GM19395 (cell line): Measurements from ENCODE around the gene FSTL4.

Experiments
- ATAC-seq: cut with Tn5 transposase; IDR thresholded peaks from one replicate; pipeline ENCODE4 v1.9.1; 2021; ENCODE audit warnings: mild to moderate bottlenecking, moderate library complexity; ENCODE audit not compliant: unreplicated experiment

FSTL4 gene

DNA sequence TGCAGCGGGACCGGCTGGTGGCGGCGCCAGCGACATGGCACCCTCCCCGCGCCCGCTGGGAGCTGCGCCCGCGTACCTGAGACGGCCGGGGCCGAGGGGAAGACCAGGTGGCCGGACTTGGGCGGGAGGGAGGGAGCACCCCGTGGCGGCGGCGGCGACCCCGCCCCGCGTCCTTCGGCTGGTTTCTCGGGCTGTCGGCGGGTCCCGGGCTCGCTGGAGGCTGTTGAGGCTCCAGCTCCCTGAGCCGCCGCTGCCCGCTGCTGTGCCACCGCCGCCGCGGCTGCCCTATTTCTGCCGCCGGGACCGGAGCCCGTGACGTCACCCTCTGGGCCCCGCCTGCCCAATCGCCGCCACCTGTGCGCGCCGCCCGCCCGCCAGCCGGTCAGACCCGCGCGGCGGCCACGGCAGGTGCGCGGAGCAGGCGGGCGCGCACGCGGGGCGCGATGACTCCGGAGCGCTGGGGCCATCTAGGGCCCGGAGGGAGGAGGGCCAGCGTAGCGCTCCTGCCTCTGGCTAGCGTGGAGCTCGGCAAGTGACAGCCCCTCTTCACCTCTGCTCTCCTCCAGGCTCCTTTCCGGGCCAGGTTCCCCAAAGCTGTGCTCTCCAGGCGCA, at the start of gene FSTL4:
FSTL4 (minus strand) TSS at position 293 of the 612 bp plus-strand sequence.
- no peak for ATAC-seq

- ATAC-seq, result no peak
These were observed 49.0 kb upstream of the FSTL4 start for GRCh38 chr5:133661389-133661788.

DNA sequence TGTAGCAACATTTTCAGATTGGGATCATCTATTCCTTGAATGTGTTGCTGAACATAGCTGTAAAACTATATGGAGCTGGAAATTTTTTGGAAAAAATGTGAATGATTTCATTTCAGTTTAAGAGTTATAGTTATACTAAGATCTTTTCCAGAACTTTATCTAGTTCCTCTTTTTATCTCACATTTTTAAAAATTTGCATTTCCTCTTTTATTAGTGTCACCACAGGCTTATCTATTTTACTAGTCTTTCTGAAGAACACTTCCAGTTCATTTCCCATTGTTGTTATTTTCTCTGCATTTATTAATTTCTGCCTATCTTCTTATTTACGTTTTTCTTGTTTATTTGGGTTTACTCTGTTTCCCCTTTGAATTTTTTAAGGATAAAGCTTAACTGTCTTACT, 46.0 kb upstream of the FSTL4 start:
- no peak for ATAC-seq

- no peak for ATAC-seq
These were observed 44.7 kb upstream of the FSTL4 start for GRCh38 chr5:133657036-133657435.

DNA sequence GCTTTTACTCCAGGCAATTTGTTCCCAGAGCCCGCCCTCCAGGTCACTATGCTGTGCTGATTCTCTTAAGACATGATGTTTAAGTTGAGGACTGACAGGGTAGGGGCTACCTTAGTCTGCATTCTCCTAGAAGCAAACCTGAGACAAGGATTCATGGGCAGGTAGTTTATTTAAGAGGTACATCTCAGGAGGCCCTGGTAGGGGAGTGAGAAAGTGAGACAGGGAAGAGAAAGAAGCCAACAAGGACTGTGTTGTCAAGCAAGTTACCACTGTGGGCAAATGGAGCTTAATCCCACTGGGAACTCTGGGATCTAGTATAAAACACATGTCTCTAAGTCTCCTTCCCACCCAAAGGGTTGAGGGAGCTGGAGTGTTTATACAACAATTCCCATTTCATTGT, 43.6 kb upstream of the FSTL4 start:
- no peak for ATAC-seq

DNA sequence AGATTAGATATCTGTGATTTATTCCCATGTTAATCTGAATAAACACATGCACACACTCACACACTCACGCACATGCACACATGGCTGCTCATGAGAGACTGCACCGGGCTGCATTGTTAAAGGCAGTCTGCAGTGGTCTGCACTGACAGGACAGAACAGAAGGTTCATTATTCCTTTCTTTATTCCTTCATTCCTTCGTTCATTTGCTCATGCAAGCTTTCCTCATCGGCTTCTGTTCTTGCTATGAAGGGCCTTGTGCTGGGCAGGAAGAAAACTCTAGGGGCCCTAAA, 41.4 kb upstream of the FSTL4 start:
- ATAC-seq, result no peak

DNA sequence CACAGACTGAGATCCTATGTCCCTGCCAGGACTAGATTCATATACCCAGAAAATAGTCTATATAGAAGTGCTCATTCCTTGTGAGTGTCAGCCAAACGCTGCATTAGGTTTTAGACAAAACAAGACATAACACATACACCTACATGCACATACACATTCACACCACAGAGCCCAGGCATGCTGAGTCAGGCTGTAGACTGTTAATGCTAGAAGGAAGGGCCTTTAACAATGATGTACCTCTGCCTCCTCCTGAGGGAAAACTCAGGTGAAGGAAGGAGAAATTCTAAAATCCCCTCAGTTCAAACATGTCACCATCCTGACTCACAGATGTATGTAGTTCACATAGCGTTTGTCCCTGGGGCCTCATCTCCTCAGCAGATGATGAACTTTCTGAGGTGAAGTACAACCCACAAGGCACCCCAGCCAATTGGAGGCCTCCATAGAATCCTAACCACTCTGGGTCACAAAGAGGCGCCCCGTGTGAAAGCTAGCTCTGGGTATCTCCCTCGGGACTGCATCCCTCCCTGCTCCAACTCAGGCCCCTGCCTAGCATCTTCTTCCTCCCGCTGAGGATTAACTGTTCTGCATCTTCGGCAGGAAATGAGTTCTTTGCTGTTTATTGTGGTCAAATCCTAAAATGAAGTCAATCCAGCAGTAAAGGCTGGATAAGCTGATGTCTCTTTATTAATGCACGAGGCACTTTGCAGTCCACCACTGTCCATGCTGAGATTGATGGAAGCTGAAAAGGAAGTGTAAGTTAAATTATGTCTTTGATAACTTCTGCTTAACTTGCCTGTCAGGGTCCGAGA, 40.8 kb upstream of the FSTL4 start:
- ATAC-seq, result no peak

GRCh38 chr5:133644000-133644865, 31.9 kb upstream of the FSTL4 start:
- ATAC-seq, result no peak

- ATAC-seq, result no peak
These were observed 31.0 kb upstream of the FSTL4 start for GRCh38 chr5:133643365-133643764.

- ATAC-seq, result no peak
These were observed 29.9 kb upstream of the FSTL4 start for GRCh38 chr5:133642153-133642722.

GRCh38 chr5:133641683-133642082, 29.3 kb upstream of the FSTL4 start:
- no peak for ATAC-seq

GRCh38 chr5:133639850-133640528, 27.6 kb upstream of the FSTL4 start:
- no peak for ATAC-seq

- no peak for ATAC-seq
These were observed 26.1 kb upstream of the FSTL4 start for GRCh38 chr5:133638436-133638835.

DNA sequence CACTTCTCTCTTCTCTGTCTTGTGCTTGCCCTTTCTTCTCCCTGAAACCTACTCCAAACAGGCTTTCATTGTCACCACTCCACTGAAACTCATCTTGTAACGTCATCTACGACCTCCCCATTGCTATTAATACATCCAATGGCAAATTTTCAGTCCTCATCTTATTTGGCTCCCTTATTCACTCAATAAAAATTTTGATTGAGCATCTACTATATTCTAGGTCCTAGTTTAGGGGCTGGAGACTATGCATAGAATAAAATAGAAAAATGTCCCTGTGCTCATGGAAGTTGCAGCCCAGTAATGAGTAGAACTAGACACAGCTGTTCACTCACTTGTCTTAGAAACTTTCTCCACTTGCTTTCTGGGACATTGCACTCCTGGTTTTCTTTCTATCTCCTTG, 24.9 kb upstream of the FSTL4 start:
- no peak for ATAC-seq

GRCh38 chr5:133635051-133635450, 22.7 kb upstream of the FSTL4 start:
- ATAC-seq, result no peak

DNA sequence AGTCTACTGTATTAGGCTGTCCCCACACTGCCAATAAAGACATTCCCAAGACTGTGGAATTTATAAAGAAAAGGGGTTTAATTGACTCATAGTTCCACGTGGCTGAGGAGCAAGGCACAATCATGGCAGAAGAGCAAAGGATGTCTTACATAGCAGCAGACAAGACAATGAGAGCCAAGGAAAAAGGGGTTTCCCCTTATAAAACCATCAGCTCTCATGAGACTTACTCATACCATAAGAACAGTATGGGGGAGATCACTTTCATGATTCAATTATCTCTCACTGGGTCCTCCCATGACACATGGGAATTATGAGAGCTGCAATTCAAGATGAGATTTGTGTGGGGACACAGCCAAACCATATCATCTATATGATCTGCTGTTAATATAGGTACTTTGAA, 14.8 kb upstream of the FSTL4 start:
- no peak for ATAC-seq

- no peak for ATAC-seq
These were observed 12.0 kb upstream of the FSTL4 start for GRCh38 chr5:133624316-133624715.

DNA sequence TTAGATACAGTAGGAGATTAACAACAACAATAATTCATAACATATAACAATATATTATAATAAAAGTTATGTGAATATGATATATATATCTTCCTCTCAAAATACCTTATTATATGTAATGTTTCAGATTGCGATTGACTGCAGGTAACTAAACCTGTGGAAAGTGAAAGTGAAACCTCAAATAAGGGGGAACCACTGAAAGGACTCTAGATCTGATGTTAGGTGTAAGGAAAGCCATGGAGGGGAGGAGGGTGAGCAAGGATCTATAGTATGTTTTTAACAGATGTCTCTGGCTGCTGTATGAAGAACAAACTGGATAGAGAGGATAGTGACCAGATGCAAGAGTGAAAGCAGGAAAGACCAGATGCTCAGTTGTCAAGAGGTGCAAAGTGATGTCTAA, 5.8 kb upstream of the FSTL4 start:
- ATAC-seq, result no peak

DNA sequence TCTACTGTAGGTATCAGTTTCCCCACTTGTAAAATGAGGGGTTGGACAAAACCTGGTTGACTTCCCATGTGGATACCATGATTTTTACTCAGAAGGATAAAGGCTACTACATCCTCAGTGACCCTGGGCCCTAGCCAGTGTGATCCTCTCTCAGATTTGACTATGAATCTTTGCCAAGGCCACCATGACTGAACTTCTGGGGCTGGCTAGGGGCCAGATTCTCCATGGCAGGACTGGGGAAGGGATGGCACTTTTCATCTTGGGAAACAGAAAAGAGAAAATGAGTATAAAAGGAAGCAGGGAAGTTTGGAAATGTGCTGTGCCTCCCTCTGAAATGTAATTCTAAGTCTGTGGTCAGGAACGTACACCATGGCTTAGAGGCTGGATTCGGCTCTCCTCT, 1.4 kb upstream of the FSTL4 start:
- ATAC-seq, result no peak

DNA sequence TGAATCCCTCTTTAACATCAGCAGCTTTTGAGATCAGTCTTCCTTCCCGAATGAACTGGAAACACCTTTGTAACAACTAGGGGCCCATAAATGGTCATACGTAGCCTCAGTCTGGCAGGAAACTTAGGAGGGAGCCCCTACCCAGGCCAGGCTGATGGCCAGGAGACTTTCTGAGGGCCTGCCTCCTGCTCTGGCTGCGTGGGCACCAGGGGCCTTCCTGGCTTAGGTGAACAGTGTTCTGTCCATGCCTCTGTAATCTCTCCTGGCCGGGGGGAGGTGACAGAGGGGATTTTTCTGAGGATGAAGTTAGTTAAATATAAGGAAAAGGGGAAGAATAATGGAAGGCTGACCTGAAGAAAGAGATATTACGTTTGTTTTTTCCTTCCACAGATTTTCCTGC, 843 bp upstream of the FSTL4 start:
- ATAC-seq, result no peak
